RPMI8226 (cell line): ENCODE data around the gene RNF144A.
"Not testable (repeated sequence)": the region's sequence is repeated elsewhere in the genome, so short reads cannot be mapped to it uniquely, and the experiment has no call there.

Experiments used
- DNase-seq: peaks from one replicate; pipeline ENCODE4 v3.0.0-alpha.2; 2015

RNF144A gene

GRCh38 chr2:6930923-6931647 is 13.9 kb downstream of the RNF144A start:
- DNase-seq, result no peak

GRCh38 chr2:6931753-6932152 is 14.5 kb downstream of the RNF144A start:
- DNase-seq, result no peak

GRCh38 chr2:6932206-6932605 is 15.0 kb downstream of the RNF144A start:
- DNase-seq, result no peak

GRCh38 chr2:6932828-6933227 is 15.6 kb downstream of the RNF144A start:
- no peak for DNase-seq

GRCh38 chr2:6933911-6934310 is 16.7 kb downstream of the RNF144A start:
- no peak for DNase-seq

GRCh38 chr2:6934345-6934744 is 17.1 kb downstream of the RNF144A start:
- DNase-seq, result no peak

GRCh38 chr2:6934758-6935651 is 17.8 kb downstream of the RNF144A start:
- DNase-seq, result no peak

GRCh38 chr2:6935652-6936020 is 18.4 kb downstream of the RNF144A start:
- not testable (repeated sequence) for DNase-seq

GRCh38 chr2:6937157-6937556 is 19.9 kb downstream of the RNF144A start:
- no peak for DNase-seq

- DNase-seq, result no peak
Observed at GRCh38 chr2:6937582-6937981, 20.4 kb downstream of the RNF144A start.

GRCh38 chr2:6939071-6939470 is 21.9 kb downstream of the RNF144A start:
- no peak for DNase-seq

GRCh38 chr2:6940820-6941219 is 23.6 kb downstream of the RNF144A start:
- no peak for DNase-seq

GRCh38 chr2:6941299-6942046 is 24.3 kb downstream of the RNF144A start:
- DNase-seq, result no peak

GRCh38 chr2:6942848-6943247 is 25.6 kb downstream of the RNF144A start:
- DNase-seq, result no peak

- DNase-seq, result no peak
Observed at GRCh38 chr2:6943523-6943922, 26.3 kb downstream of the RNF144A start.

- DNase-seq, result no peak
Observed at GRCh38 chr2:6943971-6944370, 26.8 kb downstream of the RNF144A start.

GRCh38 chr2:6944555-6944954 is 27.3 kb downstream of the RNF144A start:
- DNase-seq, result no peak

- peak; percentile 18 for DNase-seq
Observed at GRCh38 chr2:6945087-6945813, 28.0 kb downstream of the RNF144A start.

- DNase-seq, result no peak
Observed at GRCh38 chr2:6945821-6946220, 28.6 kb downstream of the RNF144A start.

- DNase-seq, result no peak
Observed at GRCh38 chr2:6946722-6947121, 29.5 kb downstream of the RNF144A start.

- DNase-seq, result no peak
Observed at GRCh38 chr2:6947929-6948676, 30.9 kb downstream of the RNF144A start.
